Measurements from ENCODE around the gene NPW. TPM values are rescaled to one million over a fixed set of nuclear protein-coding genes. Genes with fewer than 3 reads are reported as not detected.

NPW gene
- total RNA-seq, 1 experiment from 2014 or later, result 7.1 TPM

DNA sequence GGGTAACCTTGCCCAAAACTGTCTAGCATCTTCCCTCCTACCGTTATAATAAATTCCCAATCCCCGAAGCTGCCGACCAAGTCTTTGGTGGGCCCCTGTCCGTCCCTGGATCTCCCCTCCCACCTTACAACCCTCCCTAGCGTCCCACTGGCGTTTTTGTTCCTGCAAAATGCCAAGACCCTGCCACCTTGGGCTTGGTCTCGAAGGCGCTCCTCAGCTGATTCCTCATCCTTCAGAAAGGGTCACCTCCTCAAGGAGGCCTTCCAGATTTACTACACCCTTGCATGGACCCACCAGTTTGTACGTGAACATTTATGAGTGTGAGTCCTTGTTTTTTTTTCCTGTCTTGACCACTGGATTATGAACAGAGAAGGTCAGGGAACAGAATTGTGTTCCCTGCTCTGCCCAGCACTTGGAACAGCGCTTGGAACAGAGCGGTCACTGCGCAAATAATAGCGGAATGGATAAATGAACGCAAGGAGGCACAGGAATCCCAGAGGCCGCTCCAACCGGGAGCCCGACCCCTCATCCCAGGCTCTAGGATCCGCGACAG is 36.5 kb upstream of the NPW start:
- no peak overlapping the region for H2AFZ ChIP-seq (ENCODE audit: low read length)
- TF ChIP-seq, protein P1, sequence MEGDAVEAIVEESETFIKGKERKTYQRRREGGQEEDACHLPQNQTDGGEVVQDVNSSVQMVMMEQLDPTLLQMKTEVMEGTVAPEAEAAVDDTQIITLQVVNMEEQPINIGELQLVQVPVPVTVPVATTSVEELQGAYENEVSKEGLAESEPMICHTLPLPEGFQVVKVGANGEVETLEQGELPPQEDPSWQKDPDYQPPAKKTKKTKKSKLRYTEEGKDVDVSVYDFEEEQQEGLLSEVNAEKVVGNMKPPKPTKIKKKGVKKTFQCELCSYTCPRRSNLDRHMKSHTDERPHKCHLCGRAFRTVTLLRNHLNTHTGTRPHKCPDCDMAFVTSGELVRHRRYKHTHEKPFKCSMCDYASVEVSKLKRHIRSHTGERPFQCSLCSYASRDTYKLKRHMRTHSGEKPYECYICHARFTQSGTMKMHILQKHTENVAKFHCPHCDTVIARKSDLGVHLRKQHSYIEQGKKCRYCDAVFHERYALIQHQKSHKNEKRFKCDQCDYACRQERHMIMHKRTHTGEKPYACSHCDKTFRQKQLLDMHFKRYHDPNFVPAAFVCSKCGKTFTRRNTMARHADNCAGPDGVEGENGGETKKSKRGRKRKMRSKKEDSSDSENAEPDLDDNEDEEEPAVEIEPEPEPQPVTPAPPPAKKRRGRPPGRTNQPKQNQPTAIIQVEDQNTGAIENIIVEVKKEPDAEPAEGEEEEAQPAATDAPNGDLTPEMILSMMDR (conservative IDR thresholded peaks at IDR 0.05), result no peak
- H3T11ph ChIP-seq (ENCODE audit: low read length), result no peak overlapping the region
- Mint-ChIP-seq H3K4me3 (peak overlapping the region; percentile 52 to 75), H3K9me3 (no peaks in the 10 kb centered on the region), H3K27me3 (ENCODE audit: low read depth) (peaks cover 46% of the 10 kb centered on the region), H3K4me1 (peaks cover 19 to 26% of the 10 kb centered on the region in 2 experiments), H3K27ac (peak overlapping the region in 2 of 3 experiments; percentile 50 to 58; a peak in 2 of 7 replicates), H3K36me3 (ENCODE audit: insufficient read depth in 1 of 3, low read depth in 3 of 3) (peaks cover 0 to 20% (median 18%) of the 10 kb centered on the region in 3 experiments)
- H3K9ac ChIP-seq (ENCODE audit: extremely low read depth, insufficient read length, low read length), result no peak overlapping the region
- H2BK5ac ChIP-seq (ENCODE audit: insufficient read length, low read length), result no peak overlapping the region
- H2BK120ac ChIP-seq (ENCODE audit: low read depth, low read length, poor library complexity, severe bottlenecking), result no peak overlapping the region
- no peak overlapping the region for H2BK20ac ChIP-seq (ENCODE audit: low read depth, low read length, poor library complexity, severe bottlenecking)
- no peak overlapping the region for H2AK5ac ChIP-seq (ENCODE audit: insufficient read length, low read length)
- H3K79me1 ChIP-seq (ENCODE audit: insufficient read depth, low read depth, low read length, poor library complexity, severe bottlenecking), result no peaks in the 10 kb centered on the region
- H3K23ac ChIP-seq (ENCODE audit: insufficient read length, low read depth, low read length), result no peak overlapping the region
- H3K79me2 ChIP-seq (ENCODE audit: insufficient read depth, low read length), result no peaks in the 10 kb centered on the region; the same call in 1 of the 2 replicates
- no peaks in the 10 kb centered on the region for H3K4me1 ChIP-seq (ENCODE audit: insufficient read depth, low read length)
- H3K18ac ChIP-seq (ENCODE audit: insufficient read length, low read depth, low read length), result no peak overlapping the region
- H3K4ac ChIP-seq (ENCODE audit: low read depth, low read length), result no peak overlapping the region
- H3K27ac ChIP-seq (ENCODE audit: insufficient read length, low read depth, low read length), result no peak overlapping the region
- peaks cover 2% of the 10 kb centered on the region for H4K20me1 ChIP-seq (ENCODE audit: control insufficient read depth, insufficient read depth, insufficient read length)
- H3K23me2 ChIP-seq (ENCODE audit: insufficient read length, low read depth, low read length, poor library complexity, severe bottlenecking), result peaks cover 24% of the 10 kb centered on the region
- no peak overlapping the region for H2BK12ac ChIP-seq (ENCODE audit: insufficient read length, low read depth, low read length)
- no peak for DNase-seq
- no peak overlapping the region for H4K5ac ChIP-seq (ENCODE audit: insufficient read length, low read depth, low read length)
- H3K56ac ChIP-seq (ENCODE audit: insufficient read length, low read depth, low read length), result no peak overlapping the region
- no peak overlapping the region for H4K8ac ChIP-seq (replicated peaks; ENCODE audit: insufficient read length, low read depth, low read length)
- H3K4me2 ChIP-seq (ENCODE audit: insufficient read depth, insufficient read length, low read length), result peak overlapping the region; percentile 16
- H3K9me3 ChIP-seq (ENCODE audit: control insufficient read depth, low read depth, low read length), result no peaks in the 10 kb centered on the region
- WGBS (ENCODE audit: extremely low coverage, insufficient read length, low lambda C conversion rate), result no CpG with 5 or more reads among the region's 19 CpGs
- H3K14ac ChIP-seq (ENCODE audit: insufficient read depth, low read length), result no peak overlapping the region
- no peak overlapping the region for H4K91ac ChIP-seq (ENCODE audit: insufficient read length, low read depth, low read length)
- no peak overlapping the region for H2BK15ac ChIP-seq (ENCODE audit: low read depth, low read length)
- peaks cover 22% of the 10 kb centered on the region for H3K27me3 ChIP-seq (ENCODE audit: insufficient read depth, low read length)

All from H9 (cell line).